Measurements from ENCODE around the gene EPB41L4A. TPM values are rescaled to one million over a fixed set of nuclear protein-coding genes. Genes with fewer than 3 reads are reported as not detected.

EPB41L4A gene
- total and polyA plus RNA-seq, 11 donors, result 6.4 to 34.5 (median 16.2) TPM

- 91 to 96% (median 94%) methylated on average over 4 of the region's 4 CpGs for WGBS, 4 donors
- Histone ChIP-seq H3K27ac (no peak overlapping the region), H3K27me3 (no peaks in the 10 kb centered on the region), H3K4me1 (peaks cover 0 to 13% (median 0%) of the 10 kb centered on the region in 12 donors), H3K9me3 (no peaks in the 10 kb centered on the region), H3K4me3 (no peak overlapping the region), H3K36me3 (peaks cover 0 to 53% (median 32%) of the 10 kb centered on the region in 9 donors)
- ATAC-seq (no peak), DNase-seq (no peak)
- TF ChIP-seq CTCF (IDR thresholded peaks at IDR 0.05) (no peak), POLR2A (IDR thresholded peaks at IDR 0.05) (no peak)
- intact Hi-C loops (cut with DNase I), result loop anchor here in 2 of 10 donors (10.0 kb wide), 2 partner anchors 222 to 322 kb away; no protein-coding TSS in a partner anchor
These were observed 215.8 kb downstream of the EPB41L4A start for GRCh38 chr5:112203229-112203628.

- intact Hi-C loops (cut with DNase I), result loop anchor here in 2 of 10 donors (10.0 kb wide), 2 partner anchors 222 to 322 kb away; no protein-coding TSS in a partner anchor
- ATAC-seq, result no peak
- peaks cover 0 to 13% (median 0%) of the 10 kb centered on the region in 12 donors for H3K4me1 ChIP-seq
These were observed 216.4 kb downstream of the EPB41L4A start for GRCh38 chr5:112202694-112203093.

GRCh38 chr5:112201141-112201540 lies 217.9 kb downstream of the EPB41L4A start:
- 89 to 92% (median 91%) methylated on average over 3 of the region's 3 CpGs for WGBS, 4 donors
- ATAC-seq, result no peak

More at GRCh38 chr5:112202694-112203093, 216.4 kb downstream of the EPB41L4A start:
- Histone ChIP-seq H3K27me3 (no peaks in the 10 kb centered on the region), H3K9me3 (no peaks in the 10 kb centered on the region), H3K4me3 (no peak overlapping the region), H3K36me3 (peaks cover 0 to 56% (median 32%) of the 10 kb centered on the region in 9 donors), H3K27ac (no peak overlapping the region)
- WGBS, 4 donors, result 91 to 98% (median 97%) methylated on average over 2 of the region's 2 CpGs
- no peak for DNase-seq
- TF ChIP-seq POLR2A (IDR thresholded peaks at IDR 0.05), result no peak
- TF ChIP-seq CTCF (IDR thresholded peaks at IDR 0.05), result no peak

More at GRCh38 chr5:112201141-112201540, 217.9 kb downstream of the EPB41L4A start:
- intact Hi-C loops (cut with DNase I), result loop anchor here in 2 of 10 donors (10.0 kb wide), 2 partner anchors 224 to 324 kb away; no protein-coding TSS in a partner anchor
- Histone ChIP-seq H3K27ac (no peak overlapping the region), H3K27me3 (no peaks in the 10 kb centered on the region), H3K9me3 (no peaks in the 10 kb centered on the region), H3K4me1 (peaks cover 0 to 12% (median 0%) of the 10 kb centered on the region in 12 donors), H3K36me3 (peaks cover 0 to 58% (median 32%) of the 10 kb centered on the region in 9 donors), H3K4me3 (no peak overlapping the region)
- TF ChIP-seq POLR2A (IDR thresholded peaks at IDR 0.05) (no peak), CTCF (IDR thresholded peaks at IDR 0.05) (no peak)
- DNase-seq, result no peak
